GM21529 (cell line): Measurements from ENCODE around the gene CDCA7L.
"Not testable (repeated sequence)": the region's sequence is repeated elsewhere in the genome, so short reads cannot be mapped to it uniquely, and the experiment has no call there.

Experiments
- ATAC-seq: cut with Tn5 transposase; IDR thresholded peaks from one replicate; pipeline ENCODE4 v1.9.1; 2021; ENCODE audit not compliant: unreplicated experiment

Gene CDCA7L

DNA sequence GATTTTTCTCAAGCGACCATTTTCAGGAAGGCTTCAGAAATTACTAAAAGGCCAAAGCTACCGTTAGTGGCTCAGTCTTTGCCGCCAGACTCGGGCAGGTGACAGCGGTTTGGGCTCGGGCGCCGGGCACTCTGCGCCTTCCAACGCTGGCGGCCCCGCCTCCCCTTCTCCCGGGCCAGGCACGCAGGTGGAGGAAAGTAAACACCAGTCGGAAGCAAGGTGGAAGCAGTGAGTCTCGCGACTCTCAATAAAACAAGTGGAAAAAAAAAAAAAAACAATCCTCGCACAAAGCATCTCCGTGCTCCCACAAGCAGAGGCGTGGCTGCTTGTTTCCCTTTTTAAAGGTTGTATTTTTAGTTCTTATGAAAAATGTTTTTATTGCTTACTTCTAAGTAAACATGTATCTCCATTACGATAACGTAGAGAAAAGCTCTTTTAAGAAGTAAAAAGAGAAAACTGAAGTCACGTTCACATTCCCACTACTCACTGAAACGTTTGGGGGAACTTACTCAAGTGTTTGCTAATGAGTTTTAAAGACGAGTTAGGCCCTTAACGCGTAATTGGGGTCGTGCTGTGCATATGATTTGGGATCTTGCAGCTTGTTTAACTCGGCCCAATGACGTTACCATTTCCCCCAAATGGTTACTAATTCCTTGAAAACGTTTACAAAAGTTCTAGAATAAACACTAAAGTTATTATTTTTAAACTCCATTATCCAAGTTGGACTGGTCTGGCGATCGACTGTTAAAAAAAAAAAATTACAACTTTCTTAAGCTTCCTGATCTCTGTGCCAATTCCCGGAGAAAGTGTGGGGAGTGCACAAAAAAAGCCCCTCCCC, 864 bp downstream of the CDCA7L start:
- no peak for ATAC-seq

DNA sequence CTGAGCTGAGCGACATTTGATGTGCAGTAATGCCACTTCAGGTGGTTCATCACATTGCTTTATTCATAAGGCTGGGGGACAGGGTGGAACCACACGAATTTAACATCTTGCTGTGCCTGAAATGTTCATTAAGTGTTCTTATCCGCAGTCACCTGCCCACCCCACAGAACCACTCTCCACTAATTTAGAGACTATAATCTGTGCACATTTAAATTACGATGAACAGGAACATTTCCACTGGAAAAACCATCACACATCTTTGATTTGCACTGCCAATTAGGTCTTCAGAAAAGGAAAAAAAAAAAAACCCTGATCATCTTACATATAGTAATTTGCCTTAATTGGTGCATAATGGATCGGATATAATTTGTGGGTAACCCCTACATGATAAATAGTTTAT, 2.3 kb downstream of the CDCA7L start:
- no peak for ATAC-seq

DNA sequence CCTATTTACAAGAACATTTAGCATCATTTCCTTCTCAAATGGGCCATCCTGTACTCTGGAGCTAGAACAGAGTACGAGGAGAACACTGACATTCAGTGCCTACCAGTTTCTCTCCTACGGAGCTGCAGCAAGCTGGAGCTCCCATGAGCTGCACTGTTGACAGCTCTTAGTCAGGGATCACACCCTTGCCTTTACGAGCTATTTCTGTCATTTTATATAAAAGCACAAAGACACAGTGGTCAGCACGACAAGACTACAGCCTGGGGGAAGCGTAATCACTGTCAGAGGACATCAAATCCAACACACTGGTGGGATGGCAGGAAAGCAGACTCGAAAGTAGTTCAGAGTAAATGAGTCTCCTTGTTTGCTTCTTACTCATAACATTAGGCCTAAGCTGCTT, 2.7 kb downstream of the CDCA7L start:
- ATAC-seq = no peak

DNA sequence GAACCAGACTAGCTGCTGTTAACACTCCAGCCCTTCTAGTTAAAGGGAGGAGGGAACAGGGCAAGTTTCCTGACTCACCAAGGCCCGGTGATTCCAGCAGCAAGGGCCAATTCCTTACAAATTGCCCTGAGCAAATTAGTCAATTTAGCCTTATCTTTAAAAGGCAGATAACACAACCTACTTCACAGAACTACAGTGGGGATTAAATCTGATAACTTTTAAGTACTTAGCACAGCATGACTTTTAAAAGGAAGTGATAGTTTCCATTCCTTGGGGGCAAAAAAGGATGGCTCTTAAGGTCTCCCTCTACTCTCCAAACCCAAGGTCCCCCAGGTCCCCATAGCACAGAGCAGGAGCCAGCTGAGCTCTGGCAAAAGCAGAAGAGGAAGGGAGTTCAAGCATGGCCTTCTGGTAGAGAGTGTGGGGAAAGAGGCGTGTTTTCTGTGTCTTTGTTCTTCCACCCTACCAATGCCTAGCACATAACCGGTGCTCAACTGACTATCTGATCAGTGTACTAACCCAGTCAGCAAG, 4.0 kb downstream of the CDCA7L start:
- ATAC-seq = peak; percentile 18

DNA sequence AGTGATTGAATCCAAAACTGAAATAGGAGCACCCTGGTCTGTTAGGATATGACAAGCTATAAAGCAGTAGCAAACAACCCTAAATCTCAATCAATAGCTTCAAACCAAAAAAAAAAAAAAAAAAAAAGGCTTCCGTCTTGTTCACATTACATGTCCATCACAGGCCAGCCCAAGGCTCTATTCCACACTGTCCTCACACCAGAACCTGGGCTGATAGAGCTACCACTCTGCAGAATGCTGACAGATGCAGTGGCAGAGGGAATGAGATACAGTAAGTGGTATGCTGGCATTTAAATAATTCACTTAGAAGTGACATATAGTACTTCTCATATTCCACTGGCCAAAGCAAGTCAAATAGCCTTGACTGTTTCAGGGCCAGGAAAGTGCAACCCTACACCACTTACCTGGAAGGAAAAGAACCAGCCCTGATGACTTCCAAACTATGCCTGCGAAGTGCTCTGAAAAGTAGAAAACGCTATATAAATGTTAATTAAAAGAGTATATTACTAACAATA, 5.8 kb downstream of the CDCA7L start:
- no peak for ATAC-seq

DNA sequence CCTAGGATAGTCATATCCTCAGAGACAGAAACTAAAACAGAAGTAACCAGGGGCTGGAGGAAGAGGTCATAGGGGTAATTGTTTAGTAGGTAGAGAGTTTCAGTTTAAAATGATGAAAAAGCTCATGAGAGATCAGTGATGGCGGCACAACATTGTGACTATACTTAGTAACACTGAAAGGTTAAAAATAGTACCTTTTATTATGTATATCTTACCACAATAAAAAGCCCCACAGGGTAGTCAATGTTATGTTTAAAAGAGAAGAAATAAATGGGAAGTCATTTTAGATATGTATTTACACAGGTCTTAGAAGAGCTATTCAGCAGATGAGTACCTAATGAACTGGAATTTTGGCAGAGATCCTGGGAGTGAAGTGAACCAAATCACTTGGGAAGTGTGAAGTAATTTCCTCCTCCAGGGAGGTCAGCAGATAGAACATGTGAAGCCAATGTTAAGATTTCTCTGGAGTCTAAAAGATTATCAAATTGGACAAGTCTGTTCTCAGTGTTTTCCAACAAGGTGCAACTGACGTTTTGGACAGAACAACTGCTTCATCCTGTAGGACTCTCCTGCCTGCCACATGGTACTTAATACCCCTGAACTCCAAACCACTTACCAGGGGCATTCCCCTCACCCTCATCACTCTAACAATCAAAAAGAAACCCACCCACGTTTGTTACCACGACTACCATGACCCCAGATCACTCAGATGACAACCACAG, 6.4 kb downstream of the CDCA7L start:
- ATAC-seq = peak; percentile 71

DNA sequence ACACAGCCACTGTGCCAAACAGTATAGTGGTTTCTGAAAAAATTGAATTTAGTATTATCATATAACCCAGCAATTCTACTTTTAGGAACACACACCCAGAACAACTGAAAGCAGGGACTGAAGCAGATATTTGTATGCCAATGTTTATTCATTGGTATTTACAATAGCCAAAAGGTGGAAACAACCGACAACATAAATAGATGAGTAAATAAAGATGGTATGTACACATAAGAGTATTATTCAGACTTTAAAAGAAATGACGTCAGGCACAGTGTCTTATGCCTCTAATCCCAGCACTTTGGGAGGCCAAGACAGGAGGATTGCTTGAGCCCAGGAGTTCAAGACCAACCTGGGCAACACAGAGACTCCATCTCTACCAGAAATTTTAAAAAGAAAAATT, 7.2 kb downstream of the CDCA7L start:
- no peak for ATAC-seq

DNA sequence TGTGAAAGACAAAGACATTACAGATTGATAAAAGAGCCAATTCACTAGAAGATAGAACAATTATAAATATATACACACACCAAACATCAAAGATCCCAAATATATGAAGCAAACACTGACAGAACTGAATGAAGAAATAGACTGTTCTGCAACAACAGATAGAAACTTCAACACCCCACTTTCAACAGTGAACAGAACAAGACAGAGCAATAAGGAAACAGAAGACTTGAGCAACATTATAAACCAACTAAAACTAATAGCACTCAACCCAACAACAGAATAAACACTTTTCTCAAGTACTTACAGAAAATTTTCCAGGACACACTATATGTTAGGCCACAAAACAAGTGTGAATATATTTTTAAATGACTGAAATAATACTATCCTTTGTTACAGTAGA, 10.9 kb downstream of the CDCA7L start:
- ATAC-seq = no peak

DNA sequence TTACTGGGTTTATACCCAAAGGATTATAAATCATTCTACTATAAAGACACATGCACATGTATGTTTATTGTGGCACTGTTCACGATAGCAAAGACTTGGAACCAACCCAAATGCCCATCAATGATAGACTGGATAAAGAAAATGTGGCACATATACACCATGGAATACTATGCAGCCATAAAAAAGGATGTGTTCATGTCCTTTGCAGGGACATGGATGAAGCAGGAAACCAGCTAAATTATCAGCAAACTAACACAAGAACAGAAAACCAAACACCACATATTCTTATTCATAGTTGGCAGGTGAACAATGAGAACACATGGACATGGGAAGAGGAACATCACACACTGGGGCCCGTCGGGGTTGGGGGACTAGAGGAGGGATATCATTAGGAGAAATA, 12.4 kb downstream of the CDCA7L start:
- ATAC-seq = not testable (repeated sequence)

DNA sequence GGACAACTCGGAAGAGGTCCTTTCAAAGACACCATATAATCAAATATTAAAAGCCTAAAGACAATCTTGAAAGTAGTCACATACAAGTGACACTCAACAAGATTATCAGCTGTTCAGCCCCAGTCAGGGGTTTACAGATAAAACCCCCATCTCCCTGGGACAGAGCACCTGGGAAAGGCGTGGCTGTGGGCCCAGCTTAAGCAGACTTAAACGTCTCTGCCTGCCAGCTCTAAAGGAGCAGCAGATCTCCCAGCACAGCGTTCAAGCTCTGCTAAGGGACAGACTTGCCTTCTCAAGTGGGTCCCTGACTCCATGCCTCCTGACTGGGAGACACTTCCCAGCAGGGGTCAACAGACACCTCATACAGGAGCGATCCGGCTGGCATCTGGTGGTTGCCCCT, 18.0 kb downstream of the CDCA7L start:
- ATAC-seq = no peak

DNA sequence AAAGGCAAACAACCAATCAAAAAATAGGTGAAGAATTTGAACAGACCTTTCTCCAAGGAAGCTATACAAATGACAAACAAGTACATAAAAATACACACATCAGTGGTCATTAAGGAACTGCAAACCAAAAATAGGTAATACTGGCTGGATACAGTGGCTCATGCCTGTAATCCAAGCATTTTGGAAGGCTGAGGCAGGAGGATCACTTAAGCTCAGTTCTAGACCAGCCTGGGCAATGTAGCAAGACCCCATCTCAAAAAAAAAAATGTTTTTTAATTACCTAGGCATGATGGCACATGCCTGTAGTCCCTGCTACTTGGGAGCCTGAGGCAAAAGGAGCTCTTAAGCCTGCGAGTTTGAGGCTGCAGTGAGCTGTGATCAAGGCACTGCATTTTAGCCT, 19.3 kb downstream of the CDCA7L start:
- ATAC-seq = no peak

DNA sequence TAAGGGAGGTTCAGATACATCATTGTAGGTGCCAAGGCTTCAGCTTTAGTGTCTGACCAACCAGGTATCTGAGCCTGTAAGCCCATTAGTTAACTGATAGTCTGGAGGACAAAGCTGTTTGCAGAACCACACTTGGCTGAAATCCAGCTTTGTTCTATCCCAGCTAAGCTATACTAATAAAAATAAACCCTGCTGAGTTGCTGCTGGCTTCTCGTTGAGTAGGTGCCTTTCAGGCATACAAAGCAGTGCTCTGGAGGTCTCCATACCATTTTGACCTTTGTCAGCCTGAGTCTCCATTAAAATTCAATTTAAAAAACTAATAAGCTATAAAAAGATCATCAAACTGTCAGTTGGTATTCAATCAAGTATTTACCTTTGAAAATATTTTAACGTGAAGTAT, 22.0 kb downstream of the CDCA7L start:
- ATAC-seq = no peak

DNA sequence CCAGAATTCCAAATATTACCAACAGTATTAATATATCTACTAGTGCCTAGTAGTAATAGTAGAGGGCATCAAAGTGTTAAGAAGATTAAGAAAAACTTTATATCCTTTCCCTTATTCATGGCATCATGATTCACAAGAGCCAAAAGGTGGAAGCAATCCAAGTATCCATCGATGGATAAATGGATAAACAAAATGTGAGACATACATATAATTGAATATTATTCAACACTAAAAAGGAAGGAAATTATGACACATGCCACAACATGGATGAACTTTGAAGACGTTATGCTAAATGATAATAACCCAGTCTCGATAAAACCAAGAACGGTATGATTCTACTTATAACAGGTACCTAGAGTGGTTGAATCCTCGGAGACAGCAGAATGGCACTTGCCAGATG, 23.1 kb downstream of the CDCA7L start:
- no peak for ATAC-seq

DNA sequence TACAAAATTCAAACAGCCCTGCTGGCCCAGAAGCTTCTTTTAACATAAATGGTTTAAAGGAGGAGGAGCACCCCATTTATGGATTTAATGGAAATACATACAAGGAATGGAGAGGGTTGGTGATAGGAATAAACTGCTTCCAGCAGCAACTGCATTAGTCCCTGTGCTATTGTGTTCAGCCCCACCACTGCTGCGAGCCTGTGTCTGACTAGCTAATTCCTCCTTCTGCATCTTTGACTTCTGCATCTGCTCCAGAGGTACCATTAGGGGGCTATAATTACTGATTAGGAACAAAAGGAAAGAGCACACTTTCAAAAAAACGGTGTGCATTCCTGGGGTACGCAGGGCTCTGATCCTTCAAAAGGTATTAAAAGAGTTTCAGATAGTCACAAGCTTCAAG, 24.8 kb downstream of the CDCA7L start:
- no peak for ATAC-seq

DNA sequence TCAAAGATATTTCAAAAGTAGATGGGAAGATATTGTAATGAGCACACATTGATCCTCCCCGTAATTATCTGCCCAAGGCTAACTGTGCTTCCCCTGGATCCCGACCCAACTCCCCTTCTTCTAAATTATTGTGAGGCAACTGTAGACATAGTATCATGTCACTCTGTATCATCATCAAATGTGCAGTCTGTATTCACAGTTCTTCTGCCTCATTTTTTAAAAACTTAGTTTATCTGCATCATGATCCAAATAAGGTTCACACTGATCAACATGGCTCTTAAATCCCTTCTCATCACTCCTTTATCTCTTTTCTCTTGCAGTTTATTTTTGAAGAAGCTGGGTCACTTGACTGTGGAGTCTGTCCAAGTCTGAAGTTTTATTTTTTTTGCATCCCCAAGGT, 27.5 kb downstream of the CDCA7L start:
- ATAC-seq = no peak

DNA sequence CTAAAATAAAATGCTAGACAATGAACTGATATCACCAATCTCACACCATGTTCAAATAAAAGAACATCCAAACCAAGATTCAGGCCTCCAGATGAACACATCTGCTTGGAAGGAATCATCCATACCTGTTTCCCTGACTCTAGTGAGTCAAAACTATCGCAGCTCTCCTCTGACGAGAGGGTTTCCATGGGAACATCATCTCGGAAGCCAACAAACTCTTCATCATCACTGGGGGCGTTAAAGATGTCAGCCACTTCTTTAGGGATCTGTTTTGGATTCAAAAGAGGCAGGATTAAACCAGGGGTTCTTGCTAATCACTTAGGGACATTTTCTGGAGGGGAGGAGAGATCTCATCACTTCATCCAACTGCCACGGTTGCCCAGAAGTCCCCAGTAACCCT, 29.1 kb downstream of the CDCA7L start:
- ATAC-seq = no peak

DNA sequence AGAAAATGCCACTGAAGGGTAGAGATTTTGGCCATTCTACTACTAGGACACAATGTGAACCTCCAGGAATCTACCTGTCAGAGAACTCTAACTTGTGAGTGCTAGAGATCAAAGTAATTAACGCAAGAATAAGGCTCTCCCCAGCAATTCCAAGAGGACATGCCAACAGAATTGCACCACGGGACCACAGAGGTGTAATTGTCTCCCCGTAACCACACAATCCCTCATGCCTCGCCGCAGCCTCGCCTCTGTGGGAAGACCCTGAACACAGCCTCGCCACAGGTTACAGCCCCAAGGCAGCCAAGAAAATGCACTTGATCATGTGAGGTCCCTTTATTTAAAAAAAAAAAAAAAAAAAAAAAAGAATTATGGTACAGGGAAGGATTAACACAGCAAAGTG, 29.5 kb downstream of the CDCA7L start:
- no peak for ATAC-seq

DNA sequence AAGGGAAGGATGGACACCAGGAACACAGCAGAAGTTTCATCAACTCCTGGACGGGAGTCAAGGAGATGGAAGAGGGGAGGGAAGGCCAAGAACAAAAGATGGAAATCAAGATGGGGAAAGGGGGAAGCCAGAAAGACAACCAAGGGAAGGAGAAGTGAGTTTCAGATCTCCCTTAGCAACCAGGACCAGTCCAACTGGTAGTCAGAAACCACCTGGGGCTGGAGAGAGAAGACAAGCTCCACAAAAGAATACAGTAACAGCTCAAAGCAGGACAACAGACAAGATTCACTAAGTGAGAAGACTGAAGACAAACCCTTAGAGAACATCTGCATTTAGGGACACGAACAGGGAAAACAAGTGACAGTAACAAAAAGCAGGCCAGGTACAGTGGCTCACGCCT, 30.6 kb downstream of the CDCA7L start:
- no peak for ATAC-seq

DNA sequence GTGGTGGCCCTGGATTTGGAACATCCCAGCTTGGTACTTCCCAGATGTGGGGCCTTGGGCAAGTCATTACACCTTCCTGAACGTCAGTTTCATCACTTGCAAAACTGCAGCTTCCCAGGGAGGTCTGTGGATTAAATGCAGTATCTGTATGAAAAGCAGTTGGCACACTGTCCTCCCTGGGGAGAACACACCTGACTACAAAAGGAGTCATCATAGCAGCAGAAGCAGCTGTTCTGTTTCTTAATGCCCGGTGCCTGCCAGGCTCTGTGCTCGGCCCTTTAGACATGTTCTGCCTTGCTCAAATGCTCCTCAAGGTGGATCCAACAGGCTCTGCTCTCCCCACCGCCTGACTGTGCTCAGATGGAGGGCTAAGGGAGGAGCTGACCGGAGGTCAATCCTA, 31.0 kb downstream of the CDCA7L start:
- ATAC-seq = no peak

DNA sequence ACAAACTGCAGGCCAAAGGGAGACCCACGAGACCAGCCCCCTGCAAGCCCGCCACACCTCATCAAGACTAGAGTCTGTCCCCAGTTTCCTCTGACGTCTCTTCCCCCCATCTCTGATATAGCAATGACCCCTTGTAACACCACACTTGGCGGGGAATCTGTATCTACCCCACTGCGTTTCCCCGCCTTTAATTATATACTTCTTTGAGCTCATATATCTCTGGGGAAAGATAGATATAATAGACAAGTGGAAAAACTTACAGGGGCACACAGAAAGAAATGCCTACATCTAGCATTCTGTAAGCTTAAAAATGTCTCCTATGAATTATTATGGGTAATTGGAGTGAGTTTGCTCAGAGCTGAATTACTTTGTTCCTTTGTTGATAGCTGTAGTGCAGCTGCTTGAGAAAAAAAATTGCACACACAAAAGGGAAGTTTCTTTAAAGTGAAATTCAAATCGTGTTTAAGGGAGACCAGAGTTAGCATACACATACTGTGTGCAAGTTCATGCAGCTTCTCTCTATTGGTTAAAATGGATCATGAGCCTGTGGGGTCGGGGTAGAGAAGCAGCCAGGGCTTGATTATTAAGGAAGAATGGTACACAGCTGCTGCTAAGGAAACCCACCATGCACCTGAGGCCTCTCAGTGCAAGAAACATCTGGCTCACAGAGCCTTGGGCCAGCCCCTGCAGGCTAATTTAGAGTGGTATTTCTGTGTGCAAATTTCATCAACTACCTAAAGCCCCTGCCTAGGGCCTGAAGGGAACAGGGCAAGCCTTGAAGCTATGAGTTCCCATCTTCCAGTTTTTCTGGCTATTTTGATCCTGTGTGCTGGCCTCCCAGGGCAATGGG, 32.5 kb downstream of the CDCA7L start:
- no peak for ATAC-seq

DNA sequence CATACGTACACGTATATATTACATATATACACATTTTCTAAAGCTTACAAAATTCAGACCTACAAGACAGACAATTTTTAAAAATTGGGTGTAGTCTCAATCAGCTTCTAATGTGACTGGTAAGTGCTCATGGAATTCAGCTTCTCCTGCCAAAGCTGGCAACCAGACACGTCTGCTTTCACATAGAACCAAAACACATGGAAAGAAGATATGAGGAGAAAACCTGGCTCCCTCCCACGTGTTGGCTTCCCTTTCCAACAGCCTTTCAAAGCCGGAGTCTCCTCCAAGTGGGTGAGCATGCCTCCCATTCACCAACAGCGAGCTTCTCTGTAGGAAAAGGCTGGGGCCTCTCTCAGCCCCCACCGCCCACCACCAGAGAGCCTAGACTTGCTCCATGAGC, 33.4 kb downstream of the CDCA7L start:
- no peak for ATAC-seq
